Activated CD8-positive, alpha-beta memory T cell treated with anti-CD3 and anti-CD28 coated beads for 48 hours (primary cell): ENCODE data around the gene ROR1.
"Not testable (repeated sequence)": the region's sequence is repeated elsewhere in the genome, so short reads cannot be mapped to it uniquely, and the experiment has no call there.

Source experiments
- DNase-seq, 3 experiments: peaks; one replicate each; pipeline ENCODE4 v3.0.0-alpha.2; 2020; ENCODE audit warnings: low read depth in 2 of 3, low spot score in 2 of 3

Gene ROR1

GRCh38 chr1:64200064-64200463 lies 426.2 kb downstream of the ROR1 start:
- DNase-seq: no peak

- no peak for DNase-seq
Measured at GRCh38 chr1:64203420-64203819, 429.6 kb downstream of the ROR1 start, which contains the start of gene UBE2U. Gene UBE2U (plus strand): TSS chr1:64203623. CDS start chr1:64204051, 428 bp downstream.

DNA sequence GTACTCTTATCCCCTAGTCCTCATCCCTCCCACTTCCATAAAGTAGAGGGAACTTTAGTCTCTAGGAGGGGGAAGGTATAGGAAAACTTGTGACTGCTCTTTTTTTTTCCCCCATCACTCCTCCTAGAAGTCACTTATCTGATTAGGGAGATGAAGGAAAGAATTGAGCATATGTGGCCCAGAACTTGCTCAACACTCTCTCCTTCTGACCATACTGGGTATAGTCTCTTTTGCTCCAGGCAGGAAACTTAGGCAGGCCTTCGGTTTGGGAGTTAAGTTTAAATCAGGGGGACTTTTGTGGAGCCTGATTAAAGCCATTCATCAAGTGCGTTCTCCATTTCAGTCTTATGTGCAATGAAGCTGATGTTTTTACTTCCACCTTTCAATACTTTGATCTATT lies 435.4 kb downstream of the ROR1 start:
- no peak for DNase-seq

- no peak for DNase-seq
Measured at GRCh38 chr1:64212031-64212430, 438.2 kb downstream of the ROR1 start.

DNA sequence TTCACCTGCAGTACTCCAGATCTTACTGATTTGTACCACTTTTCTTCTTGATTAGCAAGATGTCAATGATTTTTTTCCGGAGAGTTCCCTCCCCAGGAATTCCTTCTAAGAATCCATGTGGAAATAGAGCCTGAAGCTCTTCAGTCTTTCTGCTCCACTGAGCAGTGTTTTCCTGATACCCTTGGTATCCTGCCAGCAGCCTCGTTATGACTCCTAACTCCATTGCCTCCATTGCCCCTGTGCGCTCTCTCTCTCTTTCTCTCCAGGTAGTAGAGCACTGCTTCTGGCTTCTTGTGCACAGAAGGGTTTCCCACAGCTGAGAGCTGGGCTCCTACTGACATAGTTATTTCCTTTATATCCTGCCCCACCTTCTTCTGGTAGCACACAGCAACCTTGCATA lies 441.8 kb downstream of the ROR1 start:
- DNase-seq: no peak

DNA sequence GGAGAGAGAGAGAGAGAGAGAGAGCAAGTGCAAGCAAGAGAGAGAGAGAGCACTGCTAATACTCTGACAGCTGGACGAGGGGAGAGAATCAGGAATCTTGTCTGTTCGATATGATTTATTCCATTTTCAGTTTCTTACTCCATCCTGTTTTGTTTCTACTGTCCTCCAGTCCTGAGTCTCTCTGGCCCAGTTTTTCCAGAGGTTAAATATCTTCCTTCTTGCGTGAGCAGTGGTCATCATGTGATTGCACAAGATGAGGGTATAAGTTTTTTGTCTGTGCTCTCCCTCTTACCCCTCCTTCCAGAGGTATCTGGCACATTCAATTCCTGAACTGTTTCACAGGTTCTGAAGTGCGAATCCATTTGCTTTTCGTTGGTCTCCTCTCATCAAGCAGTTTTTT lies 446.4 kb downstream of the ROR1 start:
- DNase-seq: no peak

DNA sequence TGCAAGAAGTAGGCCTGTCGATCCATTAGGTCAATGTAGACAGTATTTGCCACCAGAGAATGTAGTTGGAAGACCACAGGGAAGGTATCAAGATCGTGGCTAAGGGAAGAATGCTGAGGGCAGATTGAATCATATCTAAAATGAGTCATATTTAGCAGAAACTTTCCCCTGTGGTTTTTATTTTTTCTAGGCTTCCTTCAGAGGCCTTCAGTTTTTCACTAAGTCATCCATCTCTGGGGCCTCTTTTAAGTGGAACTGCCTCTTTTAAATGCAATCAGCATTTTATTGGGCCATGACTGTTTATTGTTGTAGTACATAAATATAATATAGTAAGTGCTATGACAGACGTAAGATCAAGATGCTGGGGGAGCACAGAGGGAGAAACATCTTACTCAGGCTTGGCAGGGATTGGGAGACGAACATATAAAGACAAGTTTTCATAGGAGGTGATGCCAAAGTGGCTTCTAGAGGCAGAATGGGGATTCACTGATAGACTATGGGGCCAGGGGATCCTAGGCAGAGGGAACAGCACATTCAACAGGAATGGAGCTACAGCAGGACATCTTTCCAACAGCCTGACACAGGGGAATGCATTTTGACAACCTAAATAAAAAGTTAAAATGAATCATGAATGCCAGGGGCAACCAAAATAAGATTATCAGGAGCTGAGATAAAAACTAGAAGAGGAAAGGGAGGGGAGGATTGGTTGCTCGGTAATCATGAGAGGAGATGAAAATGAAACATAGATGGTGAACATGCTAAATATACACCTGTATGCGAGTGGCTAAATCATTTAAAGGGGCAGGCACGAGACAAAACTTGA lies 449.7 kb downstream of the ROR1 start:
- DNase-seq: no peak

DNA sequence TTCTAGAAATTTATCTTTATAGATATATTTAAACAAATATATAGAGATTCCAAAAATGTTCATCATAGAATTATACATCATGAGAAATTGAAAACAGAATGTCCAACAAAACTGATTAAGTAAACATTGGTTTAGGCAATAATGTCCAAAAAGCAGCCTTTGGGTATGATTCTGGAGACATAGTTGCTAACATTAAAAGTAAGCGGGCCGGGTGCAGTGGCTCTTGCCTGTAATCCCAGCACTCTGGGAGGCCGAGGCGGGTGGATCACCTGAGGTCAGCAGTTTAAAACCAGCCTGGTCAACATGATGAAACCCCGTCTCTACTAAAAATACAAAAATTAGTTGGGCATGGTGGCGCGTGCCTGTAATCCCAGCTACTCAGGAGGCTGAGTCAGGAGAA lies 450.4 kb downstream of the ROR1 start:
- not testable (repeated sequence) for DNase-seq

DNA sequence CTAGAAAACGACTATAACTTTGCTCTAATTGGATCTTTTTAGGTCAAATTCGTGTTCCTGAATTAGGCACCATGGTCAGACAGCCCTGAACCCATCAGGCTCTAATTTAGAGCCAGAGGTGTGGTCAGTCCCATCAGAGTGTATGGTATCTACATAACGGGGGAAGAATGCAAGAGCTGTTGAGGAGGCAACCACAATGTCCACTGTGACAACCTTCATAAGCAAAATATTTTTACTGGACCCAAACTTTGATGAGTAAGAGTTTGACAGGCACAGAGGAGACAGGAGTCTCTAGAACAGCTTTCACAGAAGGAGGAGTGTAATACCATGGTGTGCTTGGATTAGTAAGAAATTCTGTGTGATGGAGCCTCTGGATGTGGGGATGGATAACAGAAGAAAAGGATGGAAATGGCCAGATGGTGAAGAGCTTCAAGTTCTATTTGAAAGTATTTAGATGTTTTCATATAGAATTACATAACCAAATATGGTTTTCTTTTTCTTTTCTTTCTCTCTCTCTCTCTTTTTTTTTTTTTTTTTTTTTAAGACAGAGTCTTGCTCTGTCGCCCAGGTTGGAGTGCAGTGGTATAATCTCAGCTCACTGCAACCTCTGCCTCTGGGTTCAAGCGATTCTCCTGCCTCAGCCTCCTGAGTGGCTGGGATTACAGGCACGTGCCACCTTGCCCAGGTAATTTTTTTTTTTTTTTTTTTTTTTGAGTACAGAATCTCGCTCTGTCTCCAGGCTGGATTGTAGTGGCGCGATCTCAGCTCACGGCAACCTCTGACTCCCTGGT lies 454.5 kb downstream of the ROR1 start:
- DNase-seq: no peak

GRCh38 chr1:64229307-64229706 lies 455.5 kb downstream of the ROR1 start:
- DNase-seq: no peak
